A172 (cell line): Measurements from ENCODE around the gene GPR107. TPM values are rescaled to one million over a fixed set of nuclear protein-coding genes. Genes with fewer than 3 reads are reported as not detected.
"Not testable (repeated sequence)": the region's sequence is repeated elsewhere in the genome, so short reads cannot be mapped to it uniquely, and the experiment has no call there.

Experiments
- DNase-seq: peaks from one replicate; pipeline ENCODE4 v3.0.0-alpha.2; 2015; ENCODE audit warnings: low spot score
- total RNA-seq: library from RNA; depleted of rRNA; stranded (reverse); fragments of >200 nt; shearing (Covaris generic); gene quantifications from 2 replicates; pipeline ENCODE4 v1.2.3, GENCODE V29; 2014; rRNA removed

GPR107 gene
- 0.17 and 0.22 TPM in 2 replicates for total RNA-seq

- DNase-seq = peak; percentile 44
Observed at GRCh38 chr9:130053504-130054324, at the start of gene GPR107. TSS of gene GPR107 (plus strand) at chr9:130053906. CDS start at chr9:130053933, 27 bp downstream.

- DNase-seq = no peak
Observed at GRCh38 chr9:130003943-130004552, 49.7 kb upstream of the GPR107 start.

- DNase-seq = not testable (repeated sequence)
Observed at GRCh38 chr9:130006952-130007351, 46.8 kb upstream of the GPR107 start.

GRCh38 chr9:130008538-130008937, 45.2 kb upstream of the GPR107 start:
- DNase-seq = no peak

- not testable (repeated sequence) for DNase-seq
Observed at GRCh38 chr9:130009546-130009945, 44.2 kb upstream of the GPR107 start.

- no peak for DNase-seq
Observed at GRCh38 chr9:130010151-130010988, 43.3 kb upstream of the GPR107 start.

GRCh38 chr9:130013326-130013725, 40.4 kb upstream of the GPR107 start:
- DNase-seq = no peak

GRCh38 chr9:130015353-130016019, 38.2 kb upstream of the GPR107 start:
- DNase-seq = no peak

GRCh38 chr9:130017076-130017475, 36.6 kb upstream of the GPR107 start:
- DNase-seq = no peak

- not testable (repeated sequence) for DNase-seq
Observed at GRCh38 chr9:130017510-130017909, 36.2 kb upstream of the GPR107 start.

GRCh38 chr9:130018265-130018664, 35.4 kb upstream of the GPR107 start:
- DNase-seq = no peak

GRCh38 chr9:130020618-130021017, 33.1 kb upstream of the GPR107 start:
- no peak for DNase-seq

GRCh38 chr9:130021123-130021522, 32.6 kb upstream of the GPR107 start:
- DNase-seq = no peak

GRCh38 chr9:130021842-130022241, 31.9 kb upstream of the GPR107 start:
- not testable (repeated sequence) for DNase-seq

- no peak for DNase-seq
Observed at GRCh38 chr9:130022566-130023143, 31.1 kb upstream of the GPR107 start.

GRCh38 chr9:130023144-130023787, 30.4 kb upstream of the GPR107 start:
- DNase-seq = no peak

- DNase-seq = no peak
Observed at GRCh38 chr9:130023994-130024596, 29.6 kb upstream of the GPR107 start.

- peak; percentile 37 for DNase-seq
Observed at GRCh38 chr9:130024597-130024994, 29.1 kb upstream of the GPR107 start.

- DNase-seq = no peak
Observed at GRCh38 chr9:130026583-130027340, 26.9 kb upstream of the GPR107 start.
